GM21529 (cell line): ENCODE results near the gene TMEM108.

Source experiments
- ATAC-seq: cut with Tn5 transposase; IDR thresholded peaks from one replicate; pipeline ENCODE4 v1.9.1; 2021; ENCODE audit not compliant: unreplicated experiment

TMEM108 gene

DNA sequence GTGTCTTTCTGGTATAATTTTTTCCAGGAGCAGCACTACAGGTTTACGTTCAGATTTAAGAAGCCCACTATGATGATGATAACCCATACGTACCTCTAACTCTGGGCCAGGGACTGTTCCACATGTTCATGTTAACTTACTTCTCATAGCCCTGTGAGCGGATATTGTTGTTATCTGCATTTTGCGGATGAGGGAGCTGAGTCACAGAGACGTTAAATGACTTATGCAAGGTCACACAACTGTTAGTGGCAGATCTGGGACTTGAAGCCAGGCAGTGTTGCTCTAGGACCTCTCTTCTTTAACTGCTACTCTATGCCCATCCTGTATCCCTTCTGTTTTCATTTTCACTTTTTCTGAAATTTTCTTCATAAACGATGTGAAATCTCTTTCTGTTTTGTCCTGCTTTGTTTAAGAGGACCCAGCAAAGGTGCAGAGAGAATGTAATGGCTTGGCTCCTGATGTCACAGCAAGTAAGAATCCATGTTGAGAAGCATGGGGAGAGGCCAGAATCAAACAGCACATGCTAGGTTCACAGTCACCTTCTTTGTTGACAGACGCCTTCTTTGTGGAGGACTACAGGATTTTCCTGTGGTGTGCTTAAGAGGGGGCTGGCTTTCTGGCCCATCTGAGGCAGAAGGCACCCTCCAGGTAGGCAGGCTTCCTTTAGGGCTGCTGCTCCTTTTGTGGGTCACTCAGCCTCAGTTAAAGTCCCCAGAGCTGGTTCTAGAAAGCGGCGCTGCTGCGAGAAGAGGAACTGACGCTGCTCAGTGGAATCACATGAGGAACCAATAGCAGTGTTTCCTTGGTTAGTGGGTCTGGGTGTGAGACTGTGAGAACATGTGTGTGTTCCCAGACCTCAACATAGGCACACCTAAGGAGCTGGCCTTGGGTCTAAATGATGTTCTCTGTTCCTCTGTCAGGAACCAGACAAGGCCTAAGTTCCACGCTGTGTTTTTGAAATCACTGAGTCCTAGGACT, 121.6 kb downstream of the TMEM108 start:
- ATAC-seq: no peak

DNA sequence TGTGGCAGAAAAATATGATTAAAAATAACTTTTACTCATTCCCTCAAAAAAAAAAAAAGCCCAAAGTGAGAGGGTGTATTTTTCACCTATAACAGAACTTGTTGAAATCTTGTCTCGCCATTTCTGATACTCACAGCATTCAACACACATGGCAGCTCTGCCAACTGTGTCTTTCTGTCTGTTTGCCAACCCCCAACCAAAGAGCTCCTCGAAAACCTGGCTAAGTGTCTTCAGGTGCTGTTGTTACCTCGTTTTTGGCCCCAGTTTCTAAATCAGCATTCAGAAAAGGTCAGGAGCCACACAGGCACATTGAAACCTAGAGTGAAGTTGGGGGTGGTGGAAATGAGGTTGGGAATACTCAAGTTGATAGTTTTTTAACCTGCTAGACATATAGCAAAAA, 123.5 kb downstream of the TMEM108 start:
- ATAC-seq: no peak

GRCh38 chr3:133162265-133162664, 124.1 kb downstream of the TMEM108 start:
- ATAC-seq: no peak

- ATAC-seq: no peak
Measured at GRCh38 chr3:133162670-133163305, 124.6 kb downstream of the TMEM108 start.

DNA sequence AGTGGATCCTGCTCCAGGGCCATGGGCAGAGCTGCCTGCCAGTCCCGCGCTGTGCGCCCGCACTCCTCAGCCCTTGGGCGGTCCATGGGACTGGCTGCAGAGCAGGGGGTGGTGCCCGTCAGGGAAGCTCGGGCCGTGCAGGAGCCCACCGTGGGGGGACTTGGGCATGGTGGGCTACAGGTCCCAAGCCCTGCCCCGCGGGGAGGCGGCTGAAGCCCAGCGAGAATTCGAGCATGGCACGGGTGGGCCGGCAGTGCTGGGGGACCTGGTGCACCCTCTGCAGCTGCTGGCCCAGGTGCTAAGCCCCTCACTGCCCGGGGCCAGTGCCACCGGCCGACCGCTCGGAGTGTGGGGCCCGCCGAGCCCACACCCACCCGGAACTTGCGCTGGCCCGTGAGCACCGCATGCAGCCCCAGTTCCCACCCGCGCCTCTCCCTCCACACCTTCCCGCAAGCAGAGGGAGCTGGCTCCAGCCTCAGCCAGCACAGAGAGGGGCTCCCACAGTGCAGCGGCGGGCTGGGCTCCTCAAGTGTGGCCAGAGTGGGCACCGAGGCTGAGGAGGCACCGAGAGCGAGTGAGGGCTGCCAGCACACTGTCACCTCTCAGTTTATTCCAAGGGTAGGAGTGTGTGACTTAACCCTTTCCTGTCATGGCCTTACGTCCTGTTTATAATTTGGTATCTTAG, 129.3 kb downstream of the TMEM108 start:
- ATAC-seq: no peak

- no peak for ATAC-seq
Measured at GRCh38 chr3:133168025-133168401, 129.8 kb downstream of the TMEM108 start.

- ATAC-seq: no peak
Measured at GRCh38 chr3:133169331-133170068, 131.3 kb downstream of the TMEM108 start.

DNA sequence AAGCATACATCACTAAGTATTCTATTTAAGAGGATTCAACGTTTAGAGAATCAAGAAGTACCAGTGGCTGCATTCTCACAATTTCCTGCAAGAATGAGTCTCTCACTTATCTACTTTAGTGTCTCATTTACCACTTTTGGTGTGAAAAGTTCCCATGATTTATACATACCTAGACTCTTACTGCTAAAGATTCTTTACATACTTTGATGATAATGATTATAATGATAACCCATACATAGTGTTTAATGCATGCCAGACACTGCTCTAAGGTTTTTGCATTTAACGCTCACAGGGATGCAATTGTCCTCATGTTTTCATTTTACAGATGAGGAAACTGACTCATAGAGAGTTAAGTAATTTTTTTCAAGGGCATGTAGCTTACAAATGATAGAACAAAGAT, 133.6 kb downstream of the TMEM108 start:
- no peak for ATAC-seq

GRCh38 chr3:133181392-133182150, 143.4 kb downstream of the TMEM108 start:
- ATAC-seq: no peak

DNA sequence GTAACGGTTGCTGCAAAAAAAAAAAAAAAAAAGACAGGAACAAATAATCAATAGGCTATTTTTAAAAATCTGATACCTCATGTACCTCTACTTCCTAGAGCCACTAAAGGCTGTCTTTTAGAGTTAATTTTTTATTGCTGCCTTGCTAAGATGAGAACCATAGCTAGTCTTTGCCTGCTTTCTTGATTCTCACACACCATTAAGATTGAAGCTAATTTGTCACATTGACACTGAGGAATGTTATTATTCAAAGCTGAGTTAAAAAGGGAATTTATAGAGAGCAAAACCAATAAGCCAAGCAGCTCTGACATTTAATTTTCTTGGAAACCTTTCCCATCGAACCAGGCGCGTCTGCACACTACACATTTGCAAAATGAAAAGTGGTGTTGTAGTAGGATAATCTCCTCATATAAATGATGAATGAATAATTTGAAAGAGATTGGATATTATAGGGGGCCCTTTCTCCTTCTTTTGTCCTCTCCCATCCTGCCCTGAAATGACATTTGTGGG, 149.7 kb downstream of the TMEM108 start:
- ATAC-seq: no peak

GRCh38 chr3:133188996-133189395, 150.8 kb downstream of the TMEM108 start:
- no peak for ATAC-seq

- no peak for ATAC-seq
Measured at GRCh38 chr3:133189893-133190292, 151.7 kb downstream of the TMEM108 start.

DNA sequence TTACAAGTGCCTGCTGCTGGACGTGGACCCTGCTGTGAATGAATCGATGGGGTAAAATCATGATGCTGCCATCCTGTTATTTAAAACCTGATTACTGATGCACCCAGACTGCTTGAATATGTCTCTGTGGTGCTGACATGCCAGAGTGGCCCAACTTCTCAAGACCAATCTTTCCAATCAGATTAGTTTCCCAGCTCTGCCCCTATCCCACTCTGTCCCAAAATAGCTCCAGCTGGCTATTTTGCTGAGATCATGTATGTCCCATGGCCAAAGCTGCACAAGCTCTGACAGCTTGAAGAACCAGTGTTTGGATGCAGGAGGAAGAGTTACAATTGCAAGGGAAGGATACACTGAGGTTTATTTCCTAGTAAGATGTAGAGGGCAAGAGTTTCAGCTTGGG, 153.6 kb downstream of the TMEM108 start:
- no peak for ATAC-seq

GRCh38 chr3:133192363-133192945, 154.3 kb downstream of the TMEM108 start:
- ATAC-seq: no peak

DNA sequence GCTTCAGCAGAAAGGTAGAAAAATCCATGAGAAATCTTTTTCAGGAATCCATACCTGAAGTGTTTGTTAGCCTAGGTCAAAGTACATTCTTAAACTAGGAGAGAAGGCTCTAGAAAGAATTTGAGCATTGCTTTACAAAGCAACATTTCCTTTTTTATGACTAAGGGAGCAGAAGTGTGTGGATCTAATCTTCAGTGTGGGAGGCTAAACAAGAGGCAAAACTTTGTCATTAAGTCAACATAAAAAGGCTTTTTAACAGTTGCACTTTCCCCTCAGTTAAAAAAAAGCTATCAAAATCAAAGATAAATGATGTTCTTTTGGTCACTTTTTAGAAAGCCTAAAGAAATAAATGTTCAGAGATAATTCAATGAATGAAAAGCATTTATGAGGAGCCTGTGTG, 154.8 kb downstream of the TMEM108 start:
- no peak for ATAC-seq

DNA sequence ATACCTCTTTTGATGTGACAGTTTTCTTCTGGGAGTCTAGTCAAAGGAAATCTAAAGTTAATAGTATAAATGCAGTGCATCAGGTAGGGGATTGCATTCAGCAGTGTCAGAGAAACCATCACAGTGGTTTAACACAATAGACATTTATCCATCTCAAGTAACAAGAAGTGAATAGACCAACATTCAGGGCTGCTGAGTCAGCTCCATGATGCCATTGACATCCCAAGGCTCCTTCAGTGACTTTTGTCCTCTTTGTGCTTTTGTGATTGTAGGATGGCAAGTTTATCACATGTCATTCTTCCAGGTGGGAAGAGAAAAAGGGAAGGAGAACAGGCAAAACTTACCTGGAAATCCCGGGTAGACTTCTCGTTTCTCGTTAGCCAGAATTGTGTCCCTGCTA, 158.3 kb downstream of the TMEM108 start:
- ATAC-seq: no peak

DNA sequence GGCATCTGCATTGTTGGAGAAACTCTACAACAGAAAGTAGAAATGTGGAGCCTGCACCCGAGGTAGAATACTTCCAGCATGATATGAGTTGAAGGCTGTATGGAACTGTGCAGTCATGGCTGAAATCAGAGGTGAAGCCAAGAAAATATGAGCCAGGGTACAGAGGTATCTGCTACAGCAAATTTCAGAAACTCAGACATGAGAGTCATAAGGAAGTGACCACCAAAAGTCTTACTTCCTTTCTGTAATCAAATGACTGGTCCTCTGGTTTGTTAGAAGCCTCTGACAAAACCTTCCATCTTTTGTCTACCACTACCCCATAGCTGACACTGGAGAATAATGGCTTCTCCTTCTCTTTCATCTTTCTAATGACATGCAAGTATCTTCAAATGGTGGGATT, 159.4 kb downstream of the TMEM108 start:
- ATAC-seq: no peak

GRCh38 chr3:133206921-133207320, 168.7 kb downstream of the TMEM108 start:
- no peak for ATAC-seq

GRCh38 chr3:133208184-133208583, 170.0 kb downstream of the TMEM108 start:
- ATAC-seq: no peak
